Thyroid gland (tissue), 4 donors: ENCODE results near the gene TOM1L2.

Experiments
- POLR2A ChIP-seq, 2 donors: fragments of 450-650 bp; IDR thresholded peaks; one replicate each; pipeline ENCODE4 v1.6.1; 2017; ENCODE audit warnings: antibody characterized with exemption in 2 of 2, mild to moderate bottlenecking in 2 of 2, moderate library complexity in 1 of 2
- TF ChIP-seq, protein P1 (sequence below), 6 experiments: fragments of 200-600 bp in 3 of 6; fragments of 450-650 bp in 3 of 6; sonication (generic) in 3 of 6; IDR thresholded peaks; one replicate each; pipeline ENCODE4 v1.5.1; 2016 to 2019; ENCODE audit warnings: antibody characterized with exemption in 6 of 6, mild to moderate bottlenecking in 2 of 6, inconsistent platforms in 1 of 6, moderate library complexity in 1 of 6

DNA sequence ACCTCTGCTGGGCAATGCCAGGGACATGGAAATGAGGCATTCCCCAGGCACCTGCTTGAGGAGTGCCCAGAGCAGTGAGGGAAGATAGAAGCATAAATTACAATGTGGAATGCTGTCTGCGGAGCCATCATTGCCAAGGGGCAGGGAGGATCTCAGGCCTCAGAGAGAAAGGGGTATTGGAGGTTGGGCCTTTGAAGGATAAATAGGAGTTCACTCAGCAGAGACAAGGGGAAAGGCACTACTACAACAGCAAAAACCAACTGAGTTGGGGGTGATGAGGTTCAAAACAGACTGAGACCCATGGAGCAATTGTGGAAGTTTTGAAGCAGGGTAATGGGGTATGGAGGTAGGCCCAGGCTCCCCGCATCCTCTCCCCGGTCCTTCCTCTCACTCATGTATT, 168.2 kb downstream of the TOM1L2 start:
- TF ChIP-seq, protein P1, sequence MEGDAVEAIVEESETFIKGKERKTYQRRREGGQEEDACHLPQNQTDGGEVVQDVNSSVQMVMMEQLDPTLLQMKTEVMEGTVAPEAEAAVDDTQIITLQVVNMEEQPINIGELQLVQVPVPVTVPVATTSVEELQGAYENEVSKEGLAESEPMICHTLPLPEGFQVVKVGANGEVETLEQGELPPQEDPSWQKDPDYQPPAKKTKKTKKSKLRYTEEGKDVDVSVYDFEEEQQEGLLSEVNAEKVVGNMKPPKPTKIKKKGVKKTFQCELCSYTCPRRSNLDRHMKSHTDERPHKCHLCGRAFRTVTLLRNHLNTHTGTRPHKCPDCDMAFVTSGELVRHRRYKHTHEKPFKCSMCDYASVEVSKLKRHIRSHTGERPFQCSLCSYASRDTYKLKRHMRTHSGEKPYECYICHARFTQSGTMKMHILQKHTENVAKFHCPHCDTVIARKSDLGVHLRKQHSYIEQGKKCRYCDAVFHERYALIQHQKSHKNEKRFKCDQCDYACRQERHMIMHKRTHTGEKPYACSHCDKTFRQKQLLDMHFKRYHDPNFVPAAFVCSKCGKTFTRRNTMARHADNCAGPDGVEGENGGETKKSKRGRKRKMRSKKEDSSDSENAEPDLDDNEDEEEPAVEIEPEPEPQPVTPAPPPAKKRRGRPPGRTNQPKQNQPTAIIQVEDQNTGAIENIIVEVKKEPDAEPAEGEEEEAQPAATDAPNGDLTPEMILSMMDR (IDR thresholded peaks at IDR 0.05): no peak
- no peak for TF ChIP-seq POLR2A (IDR thresholded peaks at IDR 0.05)
